Inflammatory macrophage (primary cell): ENCODE data around the gene EGFL7.

Experiments
- DNase-seq, 2 donors: peaks; one replicate each; pipeline ENCODE4 v3.0.0-alpha.2; 2020 to 2022

The EGFL7 gene

GRCh38 chr9:136661641-136662325, 933 bp upstream of the EGFL7 start:
- DNase-seq, result no peak

DNA sequence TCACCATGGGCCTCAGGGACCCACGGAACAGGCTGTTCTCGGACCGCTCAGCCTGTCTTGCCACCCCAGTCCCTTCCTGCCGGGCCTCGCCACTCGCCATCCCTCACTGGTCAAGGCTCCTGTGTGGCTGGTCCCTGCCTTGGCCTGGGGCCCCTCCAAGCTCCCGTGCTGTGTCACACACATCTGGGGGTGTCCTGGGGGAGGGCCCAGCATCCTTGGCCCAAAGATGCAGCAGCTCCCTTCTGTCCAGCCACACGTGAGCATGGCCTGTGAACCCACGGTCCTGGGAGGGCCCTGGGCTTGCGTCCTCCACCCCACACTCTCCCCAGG, 425 bp upstream of the EGFL7 start:
- no peak for DNase-seq

GRCh38 chr9:136664000-136664915, 1.5 kb downstream of the EGFL7 start:
- DNase-seq, result no peak

DNA sequence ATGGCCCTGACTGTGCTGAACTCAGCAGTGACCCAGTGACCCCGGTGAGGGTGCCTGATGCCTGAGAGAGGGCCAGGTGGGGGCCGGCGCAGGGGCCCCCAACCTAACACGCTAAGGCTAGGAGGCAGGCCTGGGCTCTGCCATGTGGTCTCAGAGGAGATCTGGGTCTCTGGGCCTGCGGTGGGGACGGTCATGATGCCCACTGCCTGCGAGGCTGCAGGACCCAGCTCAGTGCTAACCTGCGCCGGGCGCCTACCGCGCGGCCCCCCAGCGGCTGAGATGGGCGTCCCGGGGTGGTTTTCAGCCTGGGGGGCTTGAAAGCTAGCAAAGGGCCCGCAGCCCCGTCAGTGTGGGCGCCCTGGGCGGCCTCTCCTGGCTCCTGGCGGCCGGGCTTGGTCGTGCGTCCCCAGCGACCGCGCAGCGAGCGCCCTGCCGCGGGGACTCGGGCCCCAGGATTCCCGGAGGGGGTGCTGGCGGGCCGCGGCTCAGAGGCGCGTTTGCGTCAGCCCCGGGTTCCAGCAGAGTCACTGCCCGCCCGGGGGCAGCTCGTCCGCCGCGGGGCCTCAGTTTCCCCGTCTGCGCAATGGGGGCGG, 2.5 kb downstream of the EGFL7 start:
- DNase-seq, result peak; percentile 22 to 34

DNA sequence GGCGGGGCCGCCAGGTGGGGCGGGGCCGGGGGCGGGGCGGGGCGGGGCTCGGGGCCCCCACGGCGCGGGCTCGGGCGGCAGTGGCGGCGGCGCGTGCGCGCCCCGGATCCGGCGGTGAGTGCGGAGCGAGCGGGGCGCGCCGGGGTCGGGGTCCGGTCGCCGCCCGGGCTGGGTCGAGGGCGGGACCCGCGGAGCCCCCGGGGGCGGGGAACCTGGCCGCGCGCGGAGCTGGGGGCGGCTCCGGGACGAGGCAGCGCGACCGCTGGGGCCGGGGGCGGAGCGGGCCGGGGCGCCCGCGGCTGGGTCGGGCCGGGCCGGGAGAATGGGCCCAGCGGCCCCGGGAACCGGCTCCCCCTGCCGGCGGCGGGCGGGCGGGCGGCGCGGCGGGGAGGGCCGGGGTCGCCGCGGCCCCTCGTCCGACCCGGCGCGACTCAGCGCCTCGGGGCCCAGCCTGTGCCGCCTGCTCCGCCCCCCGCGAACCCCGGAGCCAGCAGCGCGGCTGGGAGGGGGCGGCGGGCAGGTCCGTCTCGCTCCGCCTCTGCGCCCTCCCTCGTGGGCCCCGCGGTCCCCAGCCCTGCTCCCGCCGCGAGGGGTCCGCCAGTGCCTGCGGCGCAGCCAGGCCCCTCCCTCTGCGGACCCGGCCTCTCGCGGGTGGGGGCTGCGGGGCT, 3.1 kb downstream of the EGFL7 start:
- no peak for DNase-seq

- no peak for DNase-seq
Measured at GRCh38 chr9:136666372-136667213, 3.9 kb downstream of the EGFL7 start.

- no peak for DNase-seq
Measured at GRCh38 chr9:136667214-136667939, 4.7 kb downstream of the EGFL7 start.

DNA sequence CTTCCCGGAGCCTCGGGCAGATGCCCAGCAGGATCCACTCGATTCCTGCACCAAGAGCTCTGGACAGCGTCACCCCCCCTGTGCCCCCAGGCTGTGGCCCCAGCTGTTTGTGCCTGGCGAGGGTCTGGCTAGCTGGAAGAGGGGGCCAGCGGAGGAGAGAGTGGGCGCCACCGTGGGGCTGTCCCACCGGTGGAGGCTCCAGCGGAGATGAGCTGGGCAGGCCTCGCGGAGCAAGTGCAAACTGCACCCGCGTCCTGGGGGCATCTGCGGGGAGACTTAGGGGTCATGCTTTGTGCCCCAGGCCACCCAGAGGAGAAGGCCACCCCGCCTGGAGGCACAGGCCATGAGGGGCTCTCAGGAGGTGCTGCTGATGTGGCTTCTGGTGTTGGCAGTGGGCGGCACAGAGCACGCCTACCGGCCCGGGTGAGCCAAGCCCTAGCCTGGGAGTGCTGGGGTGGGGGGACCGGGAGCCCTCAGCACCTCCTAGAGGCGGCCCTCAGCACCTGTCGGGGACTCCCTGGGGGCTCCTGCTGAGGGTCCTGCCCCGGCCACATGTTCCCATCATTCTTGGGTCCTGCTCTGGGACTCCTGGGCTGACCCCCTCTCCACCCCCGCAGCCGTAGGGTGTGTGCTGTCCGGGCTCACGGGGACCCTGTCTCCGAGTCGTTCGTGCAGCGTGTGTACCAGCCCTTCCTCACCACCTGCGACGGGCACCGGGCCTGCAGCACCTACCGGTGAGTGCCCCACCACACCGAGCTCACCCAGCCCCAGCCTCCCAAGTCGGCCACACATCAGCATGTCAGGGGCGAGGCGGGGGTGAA, 5.4 kb downstream of the EGFL7 start:
- DNase-seq, result no peak

DNA sequence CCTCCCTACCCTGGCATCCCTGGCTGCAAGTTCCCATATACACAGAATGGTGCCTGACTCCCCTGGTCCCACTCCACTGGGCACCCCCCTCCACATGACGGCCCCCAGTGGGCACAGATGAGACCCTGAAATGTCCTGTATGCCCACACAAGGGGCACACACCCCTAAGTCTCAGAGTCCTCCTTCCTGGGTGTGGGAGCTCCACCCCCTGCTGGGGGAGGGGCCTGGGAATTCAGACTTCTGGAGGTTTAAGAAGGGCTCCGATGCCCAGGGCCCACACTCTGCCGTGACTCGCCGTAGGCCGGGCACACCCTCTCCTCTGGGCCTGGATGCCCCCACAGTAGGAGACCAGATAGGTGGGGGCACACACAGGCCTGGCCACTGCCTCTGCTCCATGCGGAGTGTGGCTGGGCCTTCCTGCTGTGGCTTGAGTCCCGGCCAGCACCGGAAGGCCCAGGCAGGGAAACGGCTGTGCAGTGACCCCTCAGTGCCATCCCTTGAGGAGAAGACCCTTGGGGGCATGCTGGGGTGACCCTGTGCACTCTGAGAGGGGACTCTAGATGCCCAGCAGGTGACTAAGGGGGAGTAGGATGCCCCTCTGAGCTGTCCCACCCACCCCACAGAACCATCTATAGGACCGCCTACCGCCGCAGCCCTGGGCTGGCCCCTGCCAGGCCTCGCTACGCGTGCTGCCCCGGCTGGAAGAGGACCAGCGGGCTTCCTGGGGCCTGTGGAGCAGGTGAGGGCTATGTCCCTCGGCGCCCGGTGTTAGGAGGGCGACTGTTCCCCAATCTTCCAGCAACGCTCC, 6.5 kb downstream of the EGFL7 start:
- DNase-seq, result no peak

DNA sequence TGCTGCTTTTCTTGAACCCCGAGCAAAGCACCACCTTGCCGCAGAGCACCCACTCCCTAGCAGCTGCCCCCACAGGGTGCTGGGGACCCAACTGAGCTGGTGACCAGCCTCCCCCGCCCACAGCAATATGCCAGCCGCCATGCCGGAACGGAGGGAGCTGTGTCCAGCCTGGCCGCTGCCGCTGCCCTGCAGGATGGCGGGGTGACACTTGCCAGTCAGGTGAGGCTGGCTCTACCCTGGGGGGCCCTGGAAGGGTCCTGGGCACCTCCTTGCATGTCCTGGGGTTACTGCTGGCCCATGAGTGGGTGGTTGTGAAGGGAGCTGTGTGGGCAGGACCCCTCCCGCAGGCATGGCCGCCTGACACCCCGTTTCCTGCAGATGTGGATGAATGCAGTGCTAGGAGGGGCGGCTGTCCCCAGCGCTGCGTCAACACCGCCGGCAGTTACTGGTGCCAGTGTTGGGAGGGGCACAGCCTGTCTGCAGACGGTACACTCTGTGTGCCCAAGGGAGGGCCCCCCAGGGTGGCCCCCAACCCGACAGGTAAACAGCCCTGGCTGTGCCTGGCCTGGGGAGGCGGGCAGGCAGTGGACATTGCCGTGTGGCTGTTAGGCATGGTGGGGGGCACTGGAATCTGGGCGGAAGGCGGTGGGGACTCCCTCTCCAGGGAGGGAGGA, 7.2 kb downstream of the EGFL7 start:
- no peak for DNase-seq

GRCh38 chr9:136670576-136671253, 8.0 kb downstream of the EGFL7 start:
- DNase-seq, result no peak

- no peak for DNase-seq
Measured at GRCh38 chr9:136671254-136671614, 8.5 kb downstream of the EGFL7 start.

GRCh38 chr9:136671646-136672430, 9.1 kb downstream of the EGFL7 start:
- DNase-seq, result peak in 1 of 2 donors; percentile 29

DNA sequence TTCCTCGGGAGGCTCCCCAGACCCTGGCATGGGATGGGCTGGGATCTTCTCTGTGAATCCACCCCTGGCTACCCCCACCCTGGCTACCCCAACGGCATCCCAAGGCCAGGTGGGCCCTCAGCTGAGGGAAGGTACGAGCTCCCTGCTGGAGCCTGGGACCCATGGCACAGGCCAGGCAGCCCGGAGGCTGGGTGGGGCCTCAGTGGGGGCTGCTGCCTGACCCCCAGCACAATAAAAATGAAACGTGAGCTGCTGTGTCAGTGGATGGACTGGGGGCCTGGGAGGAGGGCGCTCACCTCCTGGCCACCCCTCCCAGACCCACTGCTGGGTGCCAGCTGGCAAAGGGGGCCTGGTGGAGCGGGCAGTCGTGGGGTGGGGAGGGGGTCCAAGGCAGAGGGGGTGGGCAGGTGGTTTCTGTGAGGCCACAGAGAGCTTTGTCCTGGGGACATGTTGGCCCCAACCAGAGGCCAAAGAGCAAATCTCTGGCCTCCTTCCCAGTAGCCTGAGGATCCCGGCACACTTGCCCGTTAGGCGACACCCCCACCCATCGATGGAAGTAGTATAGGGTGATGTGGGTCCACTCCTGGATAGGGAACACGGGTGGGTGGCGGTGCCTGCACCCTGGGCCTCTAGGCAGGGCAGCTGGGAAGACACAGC, 9.8 kb downstream of the EGFL7 start:
- no peak for DNase-seq

GRCh38 chr9:136673088-136673974, 10.6 kb downstream of the EGFL7 start:
- no peak for DNase-seq
